ENCODE data around the gene MPEG1.

GRCh38 chr11:59195586-59195985, 17.1 kb downstream of the MPEG1 start:
- no peak for TF ChIP-seq CTCF (IDR thresholded peaks at IDR 0.05 in 4 of 5, conservative IDR thresholded peaks at IDR 0.05 in 1 of 5)
- TF ChIP-seq POLR2A (IDR thresholded peaks at IDR 0.05) = no peak
